GM23338 (cell line): Measurements from ENCODE around the gene ABCA5. TPM values are rescaled to one million over a fixed set of nuclear protein-coding genes. Genes with fewer than 3 reads are reported as not detected.

Experiments
- ATAC-seq: fragments of 200-7000 bp; cut with Tn5 transposase; 3 replicates; pipeline ENCODE4 v1.9.1; 2020
- DNase-seq: peaks from one replicate; pipeline ENCODE4 v3.0.0-alpha.2; 2015; ENCODE audit warnings: low spot score
- H2AFZ ChIP-seq: fragments of 200-600 bp; sonication (generic); 2 replicates; pipeline ENCODE4 v1.8.0; 2016; ENCODE audit warnings: antibody characterized with exemption, mild to moderate bottlenecking, moderate library complexity
- H3F3A ChIP-seq: fragments of 200-600 bp; sonication (generic); replicated peaks from 2 replicates; pipeline ENCODE4 v1.8.0; 2017; ENCODE audit warnings: antibody characterized with exemption, mixed run types, low read depth
- H3K27ac ChIP-seq: fragments of 200-600 bp; sonication (generic); 2 replicates; pipeline ENCODE4 v1.6.1; 2016; ENCODE audit warnings: low read depth
- H3K27me3 ChIP-seq: fragments of 200-600 bp; sonication (generic); 2 replicates; pipeline ENCODE4 v1.8.0; 2016; ENCODE audit warnings: mild to moderate bottlenecking, mixed run types, moderate library complexity; ENCODE audit not compliant: insufficient read depth
- H3K36me3 ChIP-seq: fragments of 200-600 bp; sonication (generic); 2 replicates; pipeline ENCODE4 v1.8.0; 2016; ENCODE audit warnings: mild to moderate bottlenecking; ENCODE audit not compliant: insufficient read depth
- H3K4me1 ChIP-seq: fragments of 200-600 bp; sonication (generic); 2 replicates; pipeline ENCODE4 v1.8.0; 2016; ENCODE audit warnings: mild to moderate bottlenecking, moderate library complexity; ENCODE audit not compliant: insufficient read depth
- H3K4me2 ChIP-seq: fragments of 200-600 bp; sonication (generic); 2 replicates; pipeline ENCODE4 v1.7.1; 2017; ENCODE audit warnings: mixed run types
- H3K4me3 ChIP-seq: fragments of 200-600 bp; sonication (generic); 2 replicates; pipeline ENCODE4 v1.6.1; 2016; ENCODE audit warnings: mixed run types
- H3K79me2 ChIP-seq: fragments of 200-600 bp; sonication (generic); replicated peaks from 2 replicates; pipeline ENCODE4 v1.8.0; 2017; ENCODE audit warnings: mild to moderate bottlenecking; ENCODE audit not compliant: insufficient read depth
- H3K9me2 ChIP-seq: fragments of 200-600 bp; sonication (generic); 2 replicates; pipeline ENCODE4 v1.8.0; 2017; ENCODE audit not compliant: insufficient read depth
- H4K20me1 ChIP-seq: fragments of 200-600 bp; sonication (generic); replicated peaks from 2 replicates; pipeline ENCODE4 v1.8.0; 2017; ENCODE audit warnings: mild to moderate bottlenecking; ENCODE audit not compliant: insufficient read depth
- H3K27ac Mint-ChIP-seq: 2 replicates; pipeline ENCODE4 v1.8.0; 2020; ENCODE audit warnings: inconsistent platforms, mild to moderate bottlenecking, moderate library complexity, mixed read lengths
- H3K27me3 Mint-ChIP-seq: 3 replicates; pipeline ENCODE4 v1.8.0; 2022; ENCODE audit warnings: low read depth, mild to moderate bottlenecking, moderate library complexity, mixed read lengths, inconsistent platforms; ENCODE audit not compliant: insufficient read depth, poor library complexity
- H3K36me3 Mint-ChIP-seq: 3 replicates; pipeline ENCODE4 v1.8.0; 2021; ENCODE audit warnings: low read depth, mild to moderate bottlenecking, inconsistent platforms, moderate library complexity, mixed read lengths
- H3K4me1 Mint-ChIP-seq: 3 replicates; pipeline ENCODE4 v1.8.0; 2020; ENCODE audit warnings: mild to moderate bottlenecking, inconsistent platforms, mixed read lengths
- H3K4me3 Mint-ChIP-seq: 3 replicates; pipeline ENCODE4 v1.8.0; 2021; ENCODE audit warnings: moderate library complexity, mild to moderate bottlenecking, inconsistent platforms, mixed read lengths
- H3K9me3 Mint-ChIP-seq: 3 replicates; pipeline ENCODE4 v1.8.0; 2020; ENCODE audit warnings: moderate library complexity, mild to moderate bottlenecking, inconsistent platforms, mixed read lengths
- CREB1 ChIP-seq: fragments of 250-450 bp; sonication (Bioruptor Pico); IDR thresholded peaks from 2 replicates; pipeline ENCODE4 v1.5.0; 2020; ENCODE audit warnings: low read depth, mild to moderate bottlenecking, moderate library complexity
- CTCF ChIP-seq, 2 experiments: fragments of 200-600 bp in 1 of 2; sonication (generic) in 1 of 2; conservative IDR thresholded peaks; 2 replicates each; pipeline versions ENCODE4 v1.5.1 to v1.6.1; 2016 to 2017; ENCODE audit warnings: antibody characterized with exemption in 2 of 2, low read depth in 2 of 2, mild to moderate bottlenecking in 2 of 2, moderate library complexity in 1 of 2
- ETS1 ChIP-seq: IDR thresholded peaks from 2 replicates; pipeline ENCODE4 v1.6.1; 2016; ENCODE audit warnings: antibody characterized with exemption
- EZH2 ChIP-seq: fragments of 200-600 bp; sonication (generic); IDR thresholded peaks from one replicate; pipeline ENCODE4 v1.8.0; 2017; ENCODE audit warnings: antibody characterized with exemption, mild to moderate bottlenecking, low read depth; ENCODE audit not compliant: unreplicated experiment
- EZH2phosphoT487 ChIP-seq: fragments of 200-600 bp; sonication (generic); IDR thresholded peaks from one replicate; pipeline ENCODE4 v1.8.1; 2018; ENCODE audit warnings: antibody characterized with exemption; ENCODE audit not compliant: unreplicated experiment
- JUNB ChIP-seq: IDR thresholded peaks from one replicate; pipeline ENCODE4 v1.6.1; 2016; ENCODE audit warnings: antibody characterized with exemption; ENCODE audit not compliant: unreplicated experiment
- NANOG ChIP-seq: IDR thresholded peaks from 2 replicates; pipeline ENCODE4 v1.6.1; 2016; ENCODE audit warnings: antibody characterized with exemption, borderline replicate concordance
- POLR2AphosphoS5 ChIP-seq: IDR thresholded peaks from 2 replicates; pipeline ENCODE4 v1.6.1; 2016; ENCODE audit warnings: antibody characterized with exemption, low read depth
- STAT1 ChIP-seq: IDR thresholded peaks from one replicate; pipeline ENCODE4 v1.6.1; 2016; ENCODE audit warnings: antibody characterized with exemption; ENCODE audit not compliant: unreplicated experiment
- ZNF114 ChIP-seq: fragments of 250-450 bp; sonication (Bioruptor Pico); IDR thresholded peaks from 2 replicates; pipeline ENCODE4 v1.5.0; 2020; ENCODE audit warnings: mild to moderate bottlenecking, moderate library complexity
- ZNF331 ChIP-seq: fragments of 250-450 bp; sonication (Bioruptor Pico); IDR thresholded peaks from 2 replicates; pipeline ENCODE4 v1.5.0; 2020; ENCODE audit warnings: low read depth, mild to moderate bottlenecking, moderate library complexity
- ZNF462 ChIP-seq: fragments of 250-450 bp; sonication (Bioruptor Pico); IDR thresholded peaks from 2 replicates; pipeline ENCODE4 v1.5.0; 2020; ENCODE audit warnings: mild to moderate bottlenecking, moderate library complexity
- polyA plus RNA-seq: library from polyadenylated mRNA; unstranded; fragments of >200 nt; fragmentation: Nextera tagmentation; extraction: Ambion mirVana; gene quantifications from 2 replicates; pipeline ENCODE4 v1.2.1, GENCODE V29; 2016
- total RNA-seq: library from RNA; depleted of rRNA; stranded (reverse); fragments of >200 nt; shearing (Covaris generic); gene quantifications from 2 replicates; pipeline ENCODE4 v1.2.3, GENCODE V29; 2014

ABCA5 gene
- total and polyA plus RNA-seq, 2 experiments from 2014 or later, result 3.1 to 3.4 TPM

- H3F3A ChIP-seq, result no peaks in the 10 kb centered on the region
- H3K36me3 Mint-ChIP-seq, result no peaks in the 10 kb centered on the region
- H3K9me2 ChIP-seq, result no peaks in the 10 kb centered on the region
- H3K79me2 ChIP-seq, result no peaks in the 10 kb centered on the region
- H3K36me3 ChIP-seq, result no peaks in the 10 kb centered on the region
- H3K27ac Mint-ChIP-seq, result no peak overlapping the region
- no peak overlapping the region for H3K4me2 ChIP-seq
- no peak for TF ChIP-seq STAT1
- no peak overlapping the region for H3K4me3 ChIP-seq
- no peaks in the 10 kb centered on the region for H3K27me3 Mint-ChIP-seq
- H3K27me3 ChIP-seq, result no peaks in the 10 kb centered on the region
- H3K4me1 Mint-ChIP-seq, result no peaks in the 10 kb centered on the region
- H2AFZ ChIP-seq, result no peak overlapping the region
- H3K4me1 ChIP-seq, result no peaks in the 10 kb centered on the region
- no peak overlapping the region for H3K27ac ChIP-seq
- H3K9me3 Mint-ChIP-seq, result no peaks in the 10 kb centered on the region
- H3K4me3 Mint-ChIP-seq, result no peak overlapping the region
- DNase-seq (no peak), ATAC-seq (no peak)
- H4K20me1 ChIP-seq, result no peaks in the 10 kb centered on the region
These were observed 59.7 kb downstream of the ABCA5 start for GRCh38 chr17:69267219-69267618.

GRCh38 chr17:69265873-69266272 lies 61.1 kb downstream of the ABCA5 start:
- no peak overlapping the region for H2AFZ ChIP-seq
- ATAC-seq (no peak), DNase-seq (no peak)
- no peak overlapping the region for H3K4me3 Mint-ChIP-seq
- no peaks in the 10 kb centered on the region for H3K27me3 Mint-ChIP-seq
- H3K27ac Mint-ChIP-seq, result no peak overlapping the region
- no peak overlapping the region for H3K4me2 ChIP-seq
- H3K4me1 ChIP-seq, result no peaks in the 10 kb centered on the region
- no peaks in the 10 kb centered on the region for H3K4me1 Mint-ChIP-seq
- H3K36me3 ChIP-seq, result no peaks in the 10 kb centered on the region
- no peaks in the 10 kb centered on the region for H3F3A ChIP-seq
- no peaks in the 10 kb centered on the region for H3K79me2 ChIP-seq
- H3K27ac ChIP-seq, result no peak overlapping the region
- H3K4me3 ChIP-seq, result no peak overlapping the region
- no peaks in the 10 kb centered on the region for H3K9me2 ChIP-seq
- no peaks in the 10 kb centered on the region for H3K9me3 Mint-ChIP-seq
- H3K36me3 Mint-ChIP-seq, result no peaks in the 10 kb centered on the region
- H3K27me3 ChIP-seq, result no peaks in the 10 kb centered on the region
- no peaks in the 10 kb centered on the region for H4K20me1 ChIP-seq
- TF ChIP-seq ZNF114 (CRISPR knock-in tag) (no peak), NANOG (no peak), STAT1 (no peak), EZH2 (no peak), EZH2phosphoT487 (no peak), JUNB (no peak), POLR2AphosphoS5 (no peak), ETS1 (no peak), ZNF462 (no peak), CTCF (conservative IDR thresholded peaks at IDR 0.05; ENCODE audit: low read depth in 2 of 2) (no peak), CREB1 (CRISPR knock-in tag) (no peak), ZNF331 (no peak)
